ENCODE results near the gene SORCS1. TPM values are rescaled to one million over a fixed set of nuclear protein-coding genes. Genes with fewer than 3 reads are reported as not detected.
A peak's percentile ranks its signal among the peaks of the same experiment; 100 is the strongest.

SORCS1 gene
- total and polyA plus RNA-seq, 2 experiments from 2014 or later, result 1.1 to 4.6 TPM

DNA sequence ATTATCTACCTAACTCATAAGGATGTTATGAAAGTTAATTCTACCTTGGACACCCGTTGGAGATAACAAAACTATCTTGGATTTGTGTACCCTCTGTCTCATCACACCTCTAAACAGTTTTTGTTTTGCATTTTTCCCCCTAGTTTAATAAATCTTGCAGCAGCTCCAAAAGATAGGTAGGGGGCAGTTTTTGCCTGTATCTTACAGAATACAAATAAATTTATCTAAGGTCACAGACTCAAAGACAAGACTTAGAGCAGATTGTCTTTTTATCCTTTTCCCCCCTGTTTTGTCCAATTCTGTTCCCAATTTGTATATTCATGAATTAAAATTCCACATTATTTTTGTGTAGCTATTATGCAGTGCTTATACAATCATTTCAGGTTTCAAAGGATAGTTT is 5.0 kb upstream of the SORCS1 start:
- no peak for DNase-seq (ENCODE audit: low spot score)
- peaks cover 23% of the 10 kb centered on the region for H3K27me3 ChIP-seq
- H3K4me2 ChIP-seq, result no peak overlapping the region
- no peaks in the 10 kb centered on the region for H3K4me1 ChIP-seq (ENCODE audit: insufficient read depth)
- H3K79me2 ChIP-seq, result no peaks in the 10 kb centered on the region
- H3K9me3 ChIP-seq (ENCODE audit: low read depth), result no peaks in the 10 kb centered on the region
- H3K27ac ChIP-seq, result no peak overlapping the region
- no peak overlapping the region for H2AFZ ChIP-seq
- no peak overlapping the region for H3K4me3 ChIP-seq
- WGBS (ENCODE audit: low lambda C conversion rate, missing lambda C conversion rate), result 10% methylated on average over 1 of the region's 1 CpG
- H3K9me2 ChIP-seq (replicated peaks; ENCODE audit: insufficient read depth), result no peaks in the 10 kb centered on the region
- TF ChIP-seq, protein P1, sequence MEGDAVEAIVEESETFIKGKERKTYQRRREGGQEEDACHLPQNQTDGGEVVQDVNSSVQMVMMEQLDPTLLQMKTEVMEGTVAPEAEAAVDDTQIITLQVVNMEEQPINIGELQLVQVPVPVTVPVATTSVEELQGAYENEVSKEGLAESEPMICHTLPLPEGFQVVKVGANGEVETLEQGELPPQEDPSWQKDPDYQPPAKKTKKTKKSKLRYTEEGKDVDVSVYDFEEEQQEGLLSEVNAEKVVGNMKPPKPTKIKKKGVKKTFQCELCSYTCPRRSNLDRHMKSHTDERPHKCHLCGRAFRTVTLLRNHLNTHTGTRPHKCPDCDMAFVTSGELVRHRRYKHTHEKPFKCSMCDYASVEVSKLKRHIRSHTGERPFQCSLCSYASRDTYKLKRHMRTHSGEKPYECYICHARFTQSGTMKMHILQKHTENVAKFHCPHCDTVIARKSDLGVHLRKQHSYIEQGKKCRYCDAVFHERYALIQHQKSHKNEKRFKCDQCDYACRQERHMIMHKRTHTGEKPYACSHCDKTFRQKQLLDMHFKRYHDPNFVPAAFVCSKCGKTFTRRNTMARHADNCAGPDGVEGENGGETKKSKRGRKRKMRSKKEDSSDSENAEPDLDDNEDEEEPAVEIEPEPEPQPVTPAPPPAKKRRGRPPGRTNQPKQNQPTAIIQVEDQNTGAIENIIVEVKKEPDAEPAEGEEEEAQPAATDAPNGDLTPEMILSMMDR (IDR thresholded peaks at IDR 0.05; ENCODE audit: poor library complexity), result peak; percentile 21
- no peak for TF ChIP-seq EZH2phosphoT487 (IDR thresholded peaks at IDR 0.05; ENCODE audit: low read depth, severe bottlenecking, unreplicated experiment)
- H3K36me3 ChIP-seq (replicated peaks; ENCODE audit: insufficient read depth, low read depth), result no peaks in the 10 kb centered on the region
- no peaks in the 10 kb centered on the region for H4K20me1 ChIP-seq (ENCODE audit: insufficient read depth, poor library complexity, severe bottlenecking)

DNA sequence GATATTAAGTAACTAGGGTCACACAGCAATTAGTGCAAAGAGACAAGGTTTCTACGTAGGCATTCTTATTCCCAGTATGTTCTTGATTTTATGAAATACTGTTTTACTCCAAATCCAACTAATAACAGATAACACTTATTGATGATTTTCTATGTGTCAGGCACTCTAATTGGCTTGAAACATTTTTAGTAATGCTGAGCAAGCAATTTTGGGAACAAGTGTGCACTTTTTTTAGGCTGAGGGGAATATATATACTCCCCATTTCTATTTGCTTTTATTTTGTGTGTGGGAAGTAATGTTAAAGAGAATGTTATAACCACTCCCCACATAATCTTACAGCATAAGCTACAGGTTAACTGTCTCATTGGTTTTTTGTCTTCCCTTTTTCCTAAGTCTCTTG is 4.2 kb upstream of the SORCS1 start:
- no peak overlapping the region for H3K4me3 ChIP-seq
- no peak overlapping the region for H2AFZ ChIP-seq
- H3K36me3 ChIP-seq (replicated peaks; ENCODE audit: insufficient read depth, low read depth), result no peaks in the 10 kb centered on the region
- no peaks in the 10 kb centered on the region for H3K4me1 ChIP-seq (ENCODE audit: insufficient read depth)
- H3K27ac ChIP-seq, result no peak overlapping the region
- TF ChIP-seq, protein P1 (IDR thresholded peaks at IDR 0.05; ENCODE audit: poor library complexity), result no peak
- no peaks in the 10 kb centered on the region for H3K79me2 ChIP-seq
- H3K4me2 ChIP-seq, result no peak overlapping the region
- no peaks in the 10 kb centered on the region for H3K9me3 ChIP-seq (ENCODE audit: low read depth)
- H3K27me3 ChIP-seq, result peaks cover 28% of the 10 kb centered on the region
- H4K20me1 ChIP-seq (ENCODE audit: insufficient read depth, poor library complexity, severe bottlenecking), result no peaks in the 10 kb centered on the region
- H3K9me2 ChIP-seq (replicated peaks; ENCODE audit: insufficient read depth), result no peaks in the 10 kb centered on the region
- DNase-seq (ENCODE audit: low spot score), result no peak
- WGBS (ENCODE audit: low lambda C conversion rate, missing lambda C conversion rate), result 100% methylated on average over 1 of the region's 1 CpG

DNA sequence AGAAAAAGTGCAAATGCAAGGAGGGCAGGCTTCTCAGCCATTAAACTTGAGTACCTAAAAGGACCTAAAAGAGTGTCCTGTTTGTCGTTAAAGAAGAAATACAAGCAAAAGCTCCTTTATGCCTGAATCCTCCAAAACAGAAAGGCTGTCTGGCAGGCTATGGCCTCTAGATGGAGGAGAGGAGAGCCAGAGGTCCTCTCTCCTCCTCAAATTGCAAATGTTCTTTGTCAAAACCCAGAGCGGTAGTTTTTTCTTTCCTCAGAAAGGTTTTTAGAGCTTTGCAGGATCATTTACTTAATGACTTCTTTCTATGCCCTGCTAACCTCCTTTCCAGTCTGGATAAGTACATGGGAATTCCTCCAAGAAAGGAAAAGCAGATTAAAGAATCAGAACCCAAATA is 1.9 kb upstream of the SORCS1 start:
- Histone ChIP-seq H3K9me3 (ENCODE audit: low read depth) (no peaks in the 10 kb centered on the region), H2AFZ (no peak overlapping the region), H4K20me1 (ENCODE audit: insufficient read depth, poor library complexity, severe bottlenecking) (no peaks in the 10 kb centered on the region), H3K4me3 (no peak overlapping the region), H3K9me2 (replicated peaks; ENCODE audit: insufficient read depth) (no peaks in the 10 kb centered on the region), H3K27ac (no peak overlapping the region), H3K4me2 (no peak overlapping the region), H3K4me1 (ENCODE audit: insufficient read depth) (no peaks in the 10 kb centered on the region), H3K79me2 (no peaks in the 10 kb centered on the region), H3K27me3 (peaks cover 52% of the 10 kb centered on the region), H3K36me3 (replicated peaks; ENCODE audit: insufficient read depth, low read depth) (no peaks in the 10 kb centered on the region)
- DNase-seq (ENCODE audit: low spot score), result no peak
- 21% methylated on average over 2 of the region's 2 CpGs for WGBS (ENCODE audit: low lambda C conversion rate, missing lambda C conversion rate)
- TF ChIP-seq, protein P1 (IDR thresholded peaks at IDR 0.05; ENCODE audit: poor library complexity), result peak; percentile 20
- no peak for TF ChIP-seq EZH2 (IDR thresholded peaks at IDR 0.05; ENCODE audit: borderline replicate concordance)

DNA sequence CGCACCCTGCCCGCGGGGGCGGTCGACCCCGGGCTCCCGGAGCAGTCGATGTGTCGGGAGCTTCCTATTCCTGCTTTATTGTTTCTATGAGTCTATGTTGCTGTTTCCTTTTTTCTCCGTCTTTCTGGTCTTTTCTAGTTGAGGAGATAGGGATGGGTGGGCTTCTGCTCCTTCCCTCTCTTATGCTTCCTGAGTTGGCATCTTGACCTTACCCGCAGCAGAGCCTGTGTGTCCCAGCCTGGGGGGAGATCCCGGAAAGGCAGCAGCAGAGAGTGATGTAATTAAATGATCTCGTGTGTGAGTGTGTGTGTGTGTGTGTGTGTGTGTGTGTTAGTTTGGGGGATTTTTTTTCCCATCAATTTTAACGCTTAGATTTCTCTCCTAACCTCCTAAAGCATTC is 486 bp upstream of the SORCS1 start:
- Histone ChIP-seq H3K4me3 (peak overlapping the region; percentile 44), H3K79me2 (no peaks in the 10 kb centered on the region), H3K4me2 (peak overlapping the region; percentile 96), H3K9me2 (replicated peaks; ENCODE audit: insufficient read depth) (no peaks in the 10 kb centered on the region), H3K9me3 (ENCODE audit: low read depth) (no peaks in the 10 kb centered on the region), H3K4me1 (ENCODE audit: insufficient read depth) (no peaks in the 10 kb centered on the region), H3K27ac (no peak overlapping the region), H4K20me1 (ENCODE audit: insufficient read depth, poor library complexity, severe bottlenecking) (no peaks in the 10 kb centered on the region), H3K27me3 (peaks cover 64% of the 10 kb centered on the region), H3K36me3 (replicated peaks; ENCODE audit: insufficient read depth, low read depth) (no peaks in the 10 kb centered on the region), H2AFZ (peak overlapping the region; percentile 62)
- DNase-seq (ENCODE audit: low spot score), result no peak
- no peak for TF ChIP-seq EZH2 (IDR thresholded peaks at IDR 0.05; ENCODE audit: borderline replicate concordance)
- TF ChIP-seq, protein P1 (IDR thresholded peaks at IDR 0.05; ENCODE audit: poor library complexity), result no peak
- TF ChIP-seq EZH2phosphoT487 (IDR thresholded peaks at IDR 0.05; ENCODE audit: low read depth, severe bottlenecking, unreplicated experiment), result no peak
- WGBS (ENCODE audit: low lambda C conversion rate, missing lambda C conversion rate), result 2% methylated on average over 14 of the region's 14 CpGs
